Dendritic cell treated with granulocyte-macrophage colony-stimulating factor and Interleukin-4, amounts not matched to agents 40 ng/mL and 50 ng/mL, for 4 days (primary cell): ENCODE data around the gene TBXA2R.

Experiments
- H3K27ac Mint-ChIP-seq: one replicate; pipeline ENCODE4 v1.8.0; 2022; ENCODE audit warnings: mild to moderate bottlenecking, mixed read lengths
- H3K27me3 Mint-ChIP-seq: one replicate; pipeline ENCODE4 v1.8.0; 2022; ENCODE audit warnings: mild to moderate bottlenecking, mixed read lengths
- H3K36me3 Mint-ChIP-seq: one replicate; pipeline ENCODE4 v1.8.0; 2022; ENCODE audit warnings: low read depth, mixed read lengths
- H3K4me1 Mint-ChIP-seq: one replicate; pipeline ENCODE4 v1.8.0; 2022; ENCODE audit warnings: low read depth, mixed read lengths
- H3K4me3 Mint-ChIP-seq: one replicate; pipeline ENCODE4 v1.8.0; 2022; ENCODE audit warnings: mild to moderate bottlenecking, moderate library complexity, mixed read lengths
- H3K9me3 Mint-ChIP-seq: one replicate; pipeline ENCODE4 v1.8.0; 2022; ENCODE audit warnings: mixed read lengths
- intact Hi-C: fragments of 100-400 bp; cut with micrococcal nuclease; formaldehyde crosslinking; loops from one replicate; pipeline ENCODE4 v1.15.0; 2022

The TBXA2R gene

GRCh38 chr19:3619631-3620012, 12.9 kb upstream of the TBXA2R start:
- Mint-ChIP-seq H3K9me3 (no peaks in the 10 kb centered on the region), H3K4me1 (peaks cover 35% of the 10 kb centered on the region), H3K27ac (no peak overlapping the region), H3K27me3 (no peaks in the 10 kb centered on the region), H3K36me3 (peaks cover 94% of the 10 kb centered on the region), H3K4me3 (no peak overlapping the region)
- intact Hi-C loops, result loop anchor here (2.0 kb wide), 1 partner anchor 75 kb away; no protein-coding TSS in a partner anchor

- Mint-ChIP-seq H3K4me1 (peaks cover 29% of the 10 kb centered on the region), H3K27me3 (no peaks in the 10 kb centered on the region), H3K9me3 (no peaks in the 10 kb centered on the region), H3K36me3 (peaks cover 97% of the 10 kb centered on the region), H3K4me3 (no peak overlapping the region), H3K27ac (no peak overlapping the region)
- intact Hi-C loops, result loop anchor here (2.0 kb wide), 1 partner anchor 74 kb away; no protein-coding TSS in a partner anchor
These were observed 12.3 kb upstream of the TBXA2R start for GRCh38 chr19:3618811-3619630.

- peaks cover 97% of the 10 kb centered on the region for H3K36me3 Mint-ChIP-seq
- intact Hi-C loops, result loop anchor here (2.0 kb wide), 1 partner anchor 73 kb away; no protein-coding TSS in a partner anchor
- no peaks in the 10 kb centered on the region for H3K27me3 Mint-ChIP-seq
- no peaks in the 10 kb centered on the region for H3K9me3 Mint-ChIP-seq
- no peak overlapping the region for H3K4me3 Mint-ChIP-seq
- H3K27ac Mint-ChIP-seq, result peak overlapping the region; percentile 43
- H3K4me1 Mint-ChIP-seq, result peaks cover 27% of the 10 kb centered on the region
These were observed 11.6 kb upstream of the TBXA2R start for GRCh38 chr19:3618144-3618810.

- Mint-ChIP-seq H3K27me3 (no peaks in the 10 kb centered on the region), H3K4me3 (no peak overlapping the region), H3K9me3 (no peaks in the 10 kb centered on the region), H3K27ac (peak overlapping the region; percentile 43), H3K4me1 (peaks cover 27% of the 10 kb centered on the region), H3K36me3 (peaks cover 97% of the 10 kb centered on the region)
- intact Hi-C loops, result no loop called here
These were observed 10.8 kb upstream of the TBXA2R start for GRCh38 chr19:3617463-3617862.

- H3K27me3 Mint-ChIP-seq, result no peaks in the 10 kb centered on the region
- no peaks in the 10 kb centered on the region for H3K9me3 Mint-ChIP-seq
- intact Hi-C loops, result no loop called here
- peaks cover 27% of the 10 kb centered on the region for H3K4me1 Mint-ChIP-seq
- H3K27ac Mint-ChIP-seq, result no peak overlapping the region
- no peak overlapping the region for H3K4me3 Mint-ChIP-seq
- peaks cover 97% of the 10 kb centered on the region for H3K36me3 Mint-ChIP-seq
These were observed 9.0 kb upstream of the TBXA2R start for GRCh38 chr19:3615524-3616135.

- Mint-ChIP-seq H3K9me3 (no peaks in the 10 kb centered on the region), H3K36me3 (peaks cover 97% of the 10 kb centered on the region), H3K4me3 (no peak overlapping the region), H3K4me1 (peaks cover 31% of the 10 kb centered on the region), H3K27me3 (no peaks in the 10 kb centered on the region), H3K27ac (no peak overlapping the region)
- intact Hi-C loops, result no loop called here
These were observed 8.3 kb upstream of the TBXA2R start for GRCh38 chr19:3614858-3615505.

GRCh38 chr19:3613818-3614661, 7.4 kb upstream of the TBXA2R start:
- H3K9me3 Mint-ChIP-seq, result no peaks in the 10 kb centered on the region
- H3K36me3 Mint-ChIP-seq, result peaks cover 92% of the 10 kb centered on the region
- H3K4me1 Mint-ChIP-seq, result peaks cover 35% of the 10 kb centered on the region
- no peak overlapping the region for H3K4me3 Mint-ChIP-seq
- intact Hi-C loops, result no loop called here
- H3K27me3 Mint-ChIP-seq, result peaks cover 2% of the 10 kb centered on the region
- peak overlapping the region; percentile 9 for H3K27ac Mint-ChIP-seq

GRCh38 chr19:3612901-3613741, 6.4 kb upstream of the TBXA2R start:
- H3K4me1 Mint-ChIP-seq, result peaks cover 32% of the 10 kb centered on the region

GRCh38 chr19:3612330-3612729, 5.7 kb upstream of the TBXA2R start:
- Mint-ChIP-seq H3K4me3 (no peak overlapping the region), H3K27me3 (peaks cover 11% of the 10 kb centered on the region), H3K4me1 (peaks cover 32% of the 10 kb centered on the region), H3K27ac (no peak overlapping the region), H3K36me3 (peaks cover 78% of the 10 kb centered on the region), H3K9me3 (peaks cover 7% of the 10 kb centered on the region)
- intact Hi-C loops, result no loop called here

More at GRCh38 chr19:3612901-3613741, 6.4 kb upstream of the TBXA2R start:
- Mint-ChIP-seq H3K4me3 (no peak overlapping the region), H3K9me3 (peaks cover 3% of the 10 kb centered on the region), H3K27me3 (peaks cover 5% of the 10 kb centered on the region), H3K27ac (peak overlapping the region; percentile 9), H3K36me3 (peaks cover 84% of the 10 kb centered on the region)
- intact Hi-C loops, result no loop called here

GRCh38 chr19:3611841-3612240, 5.2 kb upstream of the TBXA2R start:
- peaks cover 73% of the 10 kb centered on the region for H3K36me3 Mint-ChIP-seq
- H3K27ac Mint-ChIP-seq, result no peak overlapping the region
- H3K9me3 Mint-ChIP-seq, result peaks cover 7% of the 10 kb centered on the region
- H3K27me3 Mint-ChIP-seq, result peaks cover 14% of the 10 kb centered on the region
- peaks cover 32% of the 10 kb centered on the region for H3K4me1 Mint-ChIP-seq
- no peak overlapping the region for H3K4me3 Mint-ChIP-seq
- intact Hi-C loops, result no loop called here

- peaks cover 14% of the 10 kb centered on the region for H3K27me3 Mint-ChIP-seq
- peaks cover 32% of the 10 kb centered on the region for H3K4me1 Mint-ChIP-seq
- intact Hi-C loops, result no loop called here
- H3K9me3 Mint-ChIP-seq, result peaks cover 7% of the 10 kb centered on the region
- no peak overlapping the region for H3K4me3 Mint-ChIP-seq
- H3K36me3 Mint-ChIP-seq, result peaks cover 65% of the 10 kb centered on the region
- no peak overlapping the region for H3K27ac Mint-ChIP-seq
These were observed 4.4 kb upstream of the TBXA2R start for GRCh38 chr19:3610745-3611717.
